Measurements from ENCODE around the gene DBNDD1.
"Not testable (repeated sequence)": the region's sequence is repeated elsewhere in the genome, so short reads cannot be mapped to it uniquely, and the experiment has no call there.

DBNDD1 gene, protein sequence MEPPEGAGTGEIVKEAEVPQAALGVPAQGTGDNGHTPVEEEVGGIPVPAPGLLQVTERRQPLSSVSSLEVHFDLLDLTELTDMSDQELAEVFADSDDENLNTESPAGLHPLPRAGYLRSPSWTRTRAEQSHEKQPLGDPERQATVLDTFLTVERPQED

DNA sequence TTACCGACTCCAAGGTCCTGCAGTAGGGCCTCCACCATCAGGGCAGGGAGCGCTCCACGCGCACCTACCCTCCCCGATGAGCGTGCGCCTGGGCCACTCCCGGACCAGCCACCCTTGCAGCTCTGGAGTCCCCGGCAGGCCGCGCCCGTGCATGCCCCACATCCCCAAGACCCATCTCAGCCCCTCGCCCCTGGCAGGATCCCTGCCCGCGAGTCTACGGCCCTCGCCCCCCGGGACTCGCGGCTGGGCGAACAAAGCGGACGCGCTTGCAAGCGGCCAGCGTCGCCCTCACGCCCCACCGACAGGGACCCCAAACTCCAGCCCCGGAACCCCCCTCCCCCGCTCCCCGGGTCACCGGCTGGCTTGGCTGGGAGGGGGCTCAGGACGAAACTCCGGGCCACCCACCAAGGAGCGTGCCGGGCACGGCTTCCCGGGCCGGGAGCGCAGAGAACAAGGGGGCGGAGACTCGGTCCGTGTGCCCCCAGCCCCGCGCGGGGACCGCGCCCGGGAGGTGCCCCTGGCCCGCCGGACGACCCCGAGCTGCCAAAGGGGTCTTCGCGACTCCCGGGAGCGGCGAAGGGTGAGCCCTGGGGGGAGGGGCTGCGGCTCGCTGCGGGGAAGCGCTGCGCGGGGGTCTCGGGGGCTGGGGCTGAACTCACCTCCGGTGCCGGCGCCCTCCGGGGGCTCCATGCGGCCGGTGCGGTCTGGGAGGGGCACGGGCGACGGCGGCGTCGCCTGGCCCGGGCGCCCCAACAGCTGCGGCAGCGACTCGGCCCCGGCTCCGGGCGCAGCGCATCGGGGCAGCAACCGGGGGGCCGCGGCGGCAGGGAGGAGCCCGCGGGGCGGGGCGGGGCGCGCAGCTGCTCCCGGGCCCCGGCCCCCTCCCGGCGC, at the start of gene DBNDD1:
Gene DBNDD1 (minus strand): TSS at position 805 of the 891 bp plus-strand sequence. CDS start 115 bp downstream, at position 690.
- no peak for DNase-seq (ENCODE audit: low read depth)

DNA sequence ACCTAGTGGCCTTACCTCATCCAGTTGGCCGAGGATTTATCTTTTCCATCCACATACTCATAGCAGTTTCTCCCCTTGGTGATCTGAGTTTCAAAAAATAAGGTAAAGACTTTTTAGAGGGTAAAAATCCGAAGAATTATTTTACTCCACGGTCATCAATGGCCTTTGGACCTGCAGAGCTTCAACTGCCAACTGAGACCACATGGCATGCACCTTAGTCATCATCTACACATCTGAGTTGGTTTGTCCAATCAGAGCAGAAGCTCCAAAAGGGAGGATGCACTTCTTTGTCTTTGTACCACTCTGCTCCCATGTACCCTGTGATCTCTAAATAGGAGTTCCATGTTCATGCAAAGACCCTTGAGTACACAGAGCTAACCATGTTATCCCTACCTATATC, 42.2 kb upstream of the DBNDD1 start:
- DNase-seq (ENCODE audit: low read depth): no peak

DNA sequence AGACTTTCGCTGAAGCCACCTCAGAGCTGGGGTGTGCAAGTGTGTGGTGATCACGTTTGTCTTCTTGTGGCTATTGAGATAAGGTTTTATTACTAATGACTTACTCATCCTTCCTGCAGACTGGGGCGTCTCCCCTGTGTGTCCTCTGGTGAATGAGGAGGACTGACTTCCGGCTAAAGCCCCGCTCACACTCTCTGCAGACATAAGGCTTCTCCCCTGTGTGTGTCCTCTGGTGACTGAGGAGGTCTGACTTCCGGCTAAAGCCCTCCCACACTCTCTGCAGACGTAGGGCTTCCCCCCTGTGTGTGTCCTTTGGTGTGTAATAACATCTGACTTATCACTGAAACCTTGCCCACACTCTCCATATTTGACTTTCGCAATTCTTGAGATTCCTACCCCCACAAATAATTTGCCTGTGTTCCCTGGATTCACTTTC, 38.5 kb upstream of the DBNDD1 start:
- DNase-seq (ENCODE audit: low read depth): no peak

DNA sequence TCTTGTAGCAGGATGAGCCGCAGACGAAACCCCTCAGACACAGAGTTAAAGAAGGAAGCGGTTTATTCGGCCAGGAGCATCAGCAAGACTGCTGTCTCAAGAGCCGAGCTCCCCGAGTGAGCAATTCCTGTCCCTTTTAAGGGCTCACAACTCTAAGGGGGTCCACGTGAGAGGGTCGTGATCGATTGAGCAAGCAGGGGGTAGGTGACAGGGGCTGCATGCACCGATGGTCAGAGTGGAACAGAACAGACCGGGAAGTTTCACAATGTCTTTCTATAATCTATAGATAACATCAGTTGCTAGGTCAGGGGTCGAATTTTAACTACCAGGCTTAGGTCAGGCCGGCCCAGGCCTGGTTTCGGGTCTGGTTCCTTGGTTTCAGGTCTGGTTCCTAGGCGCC, 37.3 kb upstream of the DBNDD1 start:
- not testable (repeated sequence) for DNase-seq (ENCODE audit: low read depth)

DNA sequence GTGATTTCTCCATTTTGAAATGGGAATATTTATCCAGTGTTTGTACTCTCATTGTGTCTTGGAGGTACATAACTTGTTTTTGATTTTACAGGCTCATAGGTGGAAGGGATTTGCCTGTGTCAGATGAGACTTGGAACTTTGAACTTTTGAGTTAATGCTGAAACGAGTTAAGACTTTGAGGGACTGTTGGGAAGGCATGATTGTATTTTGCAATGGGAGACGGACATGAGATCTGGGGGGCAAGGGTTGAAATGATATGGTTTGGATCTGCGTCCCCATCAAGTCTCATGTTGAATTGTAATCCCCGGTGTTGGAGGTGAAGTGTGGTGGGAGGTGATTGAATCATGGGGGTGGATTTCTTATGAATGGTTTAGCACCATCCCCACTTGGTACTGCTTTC, 36.1 kb upstream of the DBNDD1 start:
- DNase-seq (ENCODE audit: low read depth): no peak

DNA sequence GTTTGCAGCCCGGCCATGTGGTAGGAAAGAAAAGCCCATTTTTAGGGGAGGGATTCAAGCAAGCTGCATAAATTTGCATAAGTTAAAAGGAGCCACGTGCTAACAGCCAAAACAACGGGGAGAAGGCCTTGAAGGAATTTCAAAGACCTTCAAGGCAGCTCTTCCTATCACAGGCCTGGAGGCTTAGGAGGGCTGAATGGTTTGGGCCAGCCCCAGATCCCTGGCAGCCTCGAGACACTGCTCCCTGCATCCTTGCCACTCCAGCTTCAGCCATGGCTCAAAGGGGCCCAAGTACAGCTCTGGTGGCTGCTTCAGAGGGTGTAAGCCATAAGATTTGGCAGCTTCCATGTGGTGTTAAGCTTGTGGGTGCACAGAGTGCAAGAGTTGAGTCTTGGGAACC, 35.3 kb upstream of the DBNDD1 start:
- DNase-seq (ENCODE audit: low read depth): no peak

DNA sequence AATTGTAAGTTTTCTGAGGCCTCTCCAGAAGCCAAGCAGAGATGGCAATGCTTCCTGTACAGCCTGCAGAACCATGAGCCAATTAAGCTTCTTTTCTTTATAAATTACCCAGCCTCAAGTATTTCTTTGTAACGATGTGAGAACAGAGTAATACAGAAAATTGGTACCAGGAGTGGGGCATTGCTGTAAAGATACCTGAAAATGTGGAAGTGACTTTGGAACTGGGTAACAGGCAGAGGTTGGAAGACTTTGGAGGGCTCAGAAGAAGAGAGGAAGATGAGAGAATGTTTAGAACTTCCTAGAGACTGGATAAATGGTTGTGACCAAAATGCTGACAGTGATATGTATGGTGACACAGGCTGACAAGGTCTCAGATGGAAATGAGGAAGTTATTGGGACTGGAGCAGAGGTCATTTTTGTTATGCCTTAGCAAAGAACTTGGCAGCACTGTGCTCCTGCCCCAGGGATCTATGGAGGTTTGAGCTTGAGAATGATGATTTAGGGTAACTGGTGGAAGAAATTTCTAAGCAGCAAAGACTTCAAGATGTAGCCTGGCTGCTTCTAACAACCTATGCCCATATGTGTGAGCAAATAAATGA, 34.7 kb upstream of the DBNDD1 start:
- DNase-seq (ENCODE audit: low read depth): no peak

DNA sequence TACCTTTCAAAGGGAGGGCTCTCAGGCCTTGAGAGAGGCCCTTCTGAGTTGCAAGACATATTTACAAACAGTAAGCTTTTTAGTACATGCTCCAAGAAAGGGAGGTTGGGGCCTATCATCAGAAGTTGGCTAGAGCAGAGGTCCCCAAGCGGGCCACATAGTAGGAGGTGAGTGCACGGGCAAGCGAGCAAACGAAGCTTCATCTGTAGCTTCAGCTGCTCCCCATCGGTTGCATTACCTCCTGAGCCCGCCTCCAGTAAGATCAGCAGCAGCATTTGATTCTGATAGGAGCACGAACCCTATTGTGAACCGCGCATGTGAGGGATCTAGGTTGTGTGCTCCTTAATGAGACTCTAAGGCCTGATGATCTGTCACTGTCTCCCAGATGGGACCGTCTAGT, 31.7 kb upstream of the DBNDD1 start:
- DNase-seq (ENCODE audit: low read depth): no peak

DNA sequence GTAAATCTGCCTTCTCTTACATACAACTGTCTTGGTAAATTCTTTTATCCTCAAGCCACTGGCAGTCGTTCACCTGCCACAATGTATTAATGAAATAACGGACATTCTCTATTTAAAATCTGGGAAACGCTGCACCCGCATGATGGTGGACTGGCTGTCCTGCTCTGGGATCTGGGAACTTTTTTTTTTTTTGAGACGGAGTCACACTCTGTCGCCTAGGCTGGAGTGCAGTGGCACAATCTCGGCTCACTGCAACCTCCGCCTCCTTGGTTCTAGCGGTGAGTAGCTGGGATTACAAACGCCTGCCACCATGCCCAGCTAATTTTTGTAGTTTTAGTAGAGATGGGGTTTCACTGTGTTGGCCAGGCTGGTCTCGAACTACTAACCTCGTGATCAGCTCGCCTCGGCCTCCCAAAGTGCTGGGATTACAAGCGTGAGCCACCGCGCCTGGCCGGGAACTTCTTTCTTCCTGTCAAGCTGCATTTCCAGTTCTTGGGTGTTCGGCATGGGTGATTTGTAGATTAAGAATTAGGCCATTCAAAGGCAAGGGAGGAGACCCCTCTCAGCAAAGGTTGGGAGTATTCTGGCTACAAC, 29.6 kb upstream of the DBNDD1 start:
- DNase-seq (ENCODE audit: low read depth): no peak

DNA sequence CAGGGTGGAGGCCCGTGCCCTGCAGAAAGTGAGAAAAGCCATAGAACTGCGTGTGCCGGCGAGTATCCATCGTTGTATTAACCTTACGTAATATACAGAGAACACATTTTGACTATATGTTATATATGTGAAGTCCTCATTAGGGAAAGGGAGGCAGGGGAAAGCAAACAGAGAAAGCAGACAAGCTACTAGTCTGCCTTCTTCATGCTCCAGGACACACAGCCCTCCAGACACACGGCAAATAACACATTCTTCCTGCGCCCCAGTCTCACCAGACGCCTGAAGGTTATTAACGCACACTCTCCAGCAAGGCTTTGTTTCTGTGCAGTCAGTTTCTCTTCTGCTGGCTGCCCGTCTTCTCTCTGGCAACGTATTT, 29.1 kb upstream of the DBNDD1 start:
- no peak for DNase-seq (ENCODE audit: low read depth)

DNA sequence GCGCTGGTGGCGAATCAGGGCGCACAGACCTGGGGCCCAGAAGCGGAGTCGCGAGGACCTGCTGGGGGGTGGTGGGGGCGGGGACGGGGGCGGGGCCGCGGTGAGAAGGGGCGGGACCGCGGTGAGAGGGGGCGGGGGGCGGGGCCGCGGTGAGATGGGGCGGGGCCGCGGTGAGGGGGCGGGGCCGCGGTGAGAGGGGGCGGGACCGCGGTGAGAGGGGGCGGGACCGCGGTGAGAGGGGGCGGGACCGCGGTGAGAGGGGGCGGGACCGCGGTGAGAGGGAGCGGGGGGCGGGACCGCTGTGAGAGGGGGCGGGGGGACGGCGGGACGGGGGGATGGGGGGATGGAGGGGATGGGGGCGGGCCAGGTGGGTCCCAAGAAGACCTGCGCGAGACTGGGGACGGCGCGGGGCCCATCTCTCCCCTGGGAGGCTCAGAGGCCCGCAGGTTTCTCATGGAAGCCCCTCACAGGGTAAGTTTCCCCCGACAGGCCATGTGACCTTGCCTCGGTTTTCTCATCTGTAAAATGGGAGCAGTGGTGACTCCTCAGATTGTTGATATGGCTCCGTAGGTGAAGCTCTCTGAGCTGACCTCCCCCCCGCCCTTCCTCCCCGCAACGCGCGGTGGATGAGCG, 28.6 kb upstream of the DBNDD1 start:
- DNase-seq (ENCODE audit: low read depth): no peak

DNA sequence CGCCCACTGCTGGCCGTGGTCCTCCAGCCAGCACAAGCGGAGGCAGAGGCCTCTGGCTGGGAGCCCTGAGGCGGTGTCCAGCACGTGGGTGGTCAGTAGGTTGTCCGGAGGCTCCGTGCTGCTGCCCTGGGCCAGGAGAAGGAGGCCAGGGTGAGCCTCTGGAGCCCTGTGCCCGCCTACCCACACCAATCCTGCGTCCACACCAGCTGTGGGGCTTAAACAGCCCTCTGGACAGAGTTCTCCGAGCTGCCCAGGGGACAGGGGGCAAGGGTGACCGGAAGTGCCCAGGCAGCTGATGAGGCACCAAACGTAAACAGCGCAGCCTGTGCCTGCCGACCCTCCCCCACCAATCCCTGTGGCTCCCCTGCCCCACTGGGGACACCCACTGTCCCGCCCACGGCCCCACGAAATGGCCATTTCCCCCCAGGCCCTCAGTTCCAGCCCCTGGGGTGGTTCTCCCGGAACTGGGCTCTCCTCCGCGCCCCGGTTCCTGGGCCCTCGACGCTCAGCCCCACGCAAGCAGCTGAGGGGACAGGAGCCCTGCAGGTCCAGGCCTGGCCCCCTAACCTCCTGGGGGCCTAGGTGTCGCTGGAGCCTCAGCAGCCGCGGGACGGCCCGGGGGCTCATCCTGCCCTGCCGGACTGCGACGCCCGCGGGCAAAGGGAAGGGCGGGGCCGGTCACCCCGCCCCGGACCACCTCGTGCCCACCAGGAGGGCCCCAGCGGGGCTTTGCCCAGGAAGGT, 27.9 kb upstream of the DBNDD1 start:
- no peak for DNase-seq (ENCODE audit: low read depth)

DNA sequence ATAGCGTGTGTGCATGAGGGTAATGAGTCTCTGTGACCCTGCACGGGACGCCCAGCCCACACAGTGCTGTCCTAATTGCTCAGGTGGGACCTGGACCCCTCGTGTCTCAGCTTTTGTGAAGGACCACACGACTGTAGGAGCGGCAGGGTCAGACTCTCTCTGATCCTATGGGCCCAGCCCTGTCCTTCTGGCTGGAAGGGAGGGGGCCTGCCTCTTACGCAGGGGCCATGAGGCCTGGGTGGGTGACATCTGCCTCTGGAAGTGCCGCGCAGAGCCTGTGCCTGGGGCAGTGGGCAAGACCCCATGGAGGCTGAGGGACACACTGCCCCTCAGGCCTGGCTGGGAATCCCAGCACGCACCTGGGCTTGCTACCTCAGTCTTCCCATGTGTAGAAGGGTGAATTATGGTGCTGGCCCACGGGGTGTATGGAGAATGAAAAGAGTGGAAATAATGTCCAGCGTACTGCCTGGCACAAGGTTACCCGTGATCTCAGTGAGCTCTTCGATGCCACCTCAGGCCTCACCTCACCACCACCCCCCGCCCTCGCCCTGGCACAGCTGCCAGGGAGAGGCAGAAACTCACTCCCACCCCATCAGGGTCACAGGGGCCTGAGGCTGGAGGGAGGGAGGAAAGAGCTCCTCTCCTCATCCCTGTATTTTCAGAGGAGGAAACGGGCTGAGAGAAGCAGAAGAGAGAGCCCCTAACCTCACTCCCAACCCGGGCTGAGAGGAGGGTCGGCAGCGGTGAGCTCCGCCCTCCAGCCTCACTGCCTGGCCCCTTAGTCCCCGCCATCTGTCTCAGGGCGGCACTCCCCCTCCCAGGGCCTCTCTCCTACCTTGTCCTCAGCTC, 27.1 kb upstream of the DBNDD1 start:
- DNase-seq (ENCODE audit: low read depth): no peak

DNA sequence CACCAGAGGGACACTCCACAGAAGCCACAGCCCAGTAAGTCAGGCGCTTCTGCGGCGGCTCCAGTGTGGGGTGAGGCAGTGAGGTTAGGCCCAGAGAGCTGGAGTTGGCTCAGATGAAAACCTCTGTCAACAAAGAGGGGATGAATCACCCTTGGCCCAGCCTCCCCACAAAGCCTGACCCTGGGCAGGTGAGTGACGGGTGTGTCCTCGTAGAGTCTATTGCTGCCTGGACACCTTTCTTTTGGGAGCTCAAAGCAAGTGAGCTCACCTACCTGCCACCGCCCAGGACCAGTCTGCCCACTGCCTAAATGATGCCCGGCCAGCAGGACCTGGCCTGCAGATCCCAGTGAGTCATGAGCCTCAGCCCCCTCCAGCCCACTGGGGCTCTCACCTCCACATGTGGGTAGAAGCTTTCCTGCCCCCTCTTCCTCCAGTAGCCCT, 24.9 kb upstream of the DBNDD1 start:
- DNase-seq (ENCODE audit: low read depth): no peak

DNA sequence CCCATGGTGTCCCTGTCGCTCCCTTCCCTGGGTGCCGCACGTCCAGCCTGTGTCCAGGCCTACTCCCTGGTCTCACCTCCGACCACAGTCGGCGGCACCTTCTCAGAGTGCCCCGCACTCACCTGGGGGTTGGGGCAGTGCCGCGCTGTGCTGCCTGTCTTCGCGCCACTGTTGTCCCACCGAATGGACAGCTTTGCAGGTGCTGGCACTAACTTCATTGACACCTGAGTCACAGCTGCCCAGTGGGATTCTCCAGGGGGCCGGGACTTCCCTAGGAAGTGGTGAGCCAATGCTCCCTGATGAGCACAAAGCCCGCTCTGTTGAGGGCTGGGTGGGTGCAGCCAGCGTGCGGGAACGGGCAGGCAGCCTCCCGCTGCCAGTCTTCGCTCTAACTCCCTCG, 24.3 kb upstream of the DBNDD1 start:
- DNase-seq (ENCODE audit: low read depth): no peak

DNA sequence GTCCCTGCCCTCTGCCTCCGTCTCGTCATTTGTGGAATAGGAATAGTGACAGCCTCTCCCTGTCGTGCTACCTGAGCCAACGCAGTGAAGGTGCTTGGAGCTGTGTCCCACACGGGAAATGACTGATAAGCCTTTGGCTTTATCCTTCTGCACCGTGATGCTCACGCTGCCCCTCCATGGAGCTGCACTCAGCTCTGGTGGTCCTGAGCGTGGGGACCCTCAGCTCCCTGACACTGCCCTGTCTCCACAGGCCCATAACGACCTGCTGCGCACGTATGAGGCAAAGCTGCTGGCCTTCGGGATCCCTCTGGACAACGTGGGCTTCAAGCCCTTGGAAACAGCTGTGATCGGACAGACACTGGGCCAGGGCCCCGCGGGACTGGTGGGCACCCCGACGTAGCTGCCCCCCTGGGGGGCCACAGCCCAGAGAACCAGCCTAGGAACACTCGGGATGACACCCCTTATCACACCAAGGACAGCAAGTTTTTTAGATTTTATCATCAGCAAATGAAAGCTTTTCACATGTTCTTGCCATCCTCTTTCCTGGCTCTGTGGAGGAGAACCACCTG, 23.8 kb upstream of the DBNDD1 start:
- no peak for DNase-seq (ENCODE audit: low read depth)

DNA sequence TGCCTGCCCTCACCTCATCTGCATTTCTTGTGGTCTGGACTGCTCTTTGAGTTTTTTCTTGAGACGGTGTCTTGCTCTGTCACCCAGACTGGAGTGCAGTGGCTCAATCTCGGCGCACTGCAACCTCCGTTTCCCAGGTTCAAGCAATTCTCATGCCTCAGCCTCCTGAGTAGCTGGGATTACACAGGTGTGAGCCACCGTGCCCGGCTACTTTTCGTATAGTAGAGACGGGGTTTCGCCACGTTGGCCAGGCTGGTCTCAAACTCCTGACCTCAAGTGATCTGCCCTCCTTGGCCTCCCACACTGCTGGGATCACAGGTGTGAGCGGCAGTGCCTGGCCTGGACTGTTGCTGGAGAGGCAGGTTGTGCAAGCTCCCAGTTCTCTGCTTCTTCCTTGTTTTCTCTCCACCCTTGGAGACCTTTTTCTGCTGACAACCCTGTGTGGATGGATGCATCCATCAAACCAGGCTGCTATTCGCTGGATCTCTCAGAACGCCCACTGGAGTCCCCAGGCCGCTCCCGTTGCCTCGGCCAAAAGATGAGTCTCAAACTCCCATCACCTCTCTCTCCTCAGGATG, 22.7 kb upstream of the DBNDD1 start:
- no peak for DNase-seq (ENCODE audit: low read depth)

DNA sequence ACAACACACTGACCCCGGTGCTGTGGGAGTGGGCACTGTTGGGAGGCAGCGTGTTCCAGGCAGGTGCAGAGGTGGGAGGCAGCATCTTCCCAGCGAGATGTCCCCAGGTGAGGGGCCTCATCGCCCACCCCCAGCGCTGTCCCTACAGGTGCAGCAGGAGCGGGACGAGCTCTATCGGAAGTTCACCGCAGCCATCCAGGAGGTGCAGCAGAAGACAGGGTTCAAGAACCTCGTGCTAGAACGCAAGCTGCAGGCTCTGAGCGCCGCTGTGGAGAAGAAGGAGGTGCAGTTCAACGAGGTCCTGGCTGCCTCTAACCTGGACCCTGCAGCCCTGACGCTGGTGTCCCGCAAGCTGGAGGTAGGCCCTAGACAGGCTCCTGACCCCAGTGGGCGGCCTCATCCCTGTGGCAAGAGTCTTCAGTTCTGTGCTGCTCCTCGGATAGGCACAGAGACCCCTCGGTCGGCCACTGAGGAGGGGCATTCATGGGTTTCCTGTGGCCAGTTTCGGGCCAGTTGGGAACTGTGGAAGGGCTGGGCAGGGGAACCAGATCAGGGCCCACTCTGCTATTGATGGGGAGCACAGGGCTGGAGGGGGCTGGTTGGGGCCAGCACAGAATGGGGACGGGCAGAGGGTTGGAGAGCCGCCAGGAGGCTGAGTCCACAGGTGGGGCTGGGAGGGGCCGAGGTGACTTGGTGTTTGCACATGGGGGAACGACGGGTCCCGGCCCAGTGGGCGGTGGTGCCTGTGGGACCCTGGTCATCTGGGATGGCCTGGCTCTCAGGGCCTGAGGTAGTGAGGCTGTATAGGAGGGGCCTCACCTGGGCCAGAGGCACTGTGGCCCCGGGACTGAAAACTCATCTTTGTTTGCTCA, 21.1 kb upstream of the DBNDD1 start:
- no peak for DNase-seq (ENCODE audit: low read depth)

DNA sequence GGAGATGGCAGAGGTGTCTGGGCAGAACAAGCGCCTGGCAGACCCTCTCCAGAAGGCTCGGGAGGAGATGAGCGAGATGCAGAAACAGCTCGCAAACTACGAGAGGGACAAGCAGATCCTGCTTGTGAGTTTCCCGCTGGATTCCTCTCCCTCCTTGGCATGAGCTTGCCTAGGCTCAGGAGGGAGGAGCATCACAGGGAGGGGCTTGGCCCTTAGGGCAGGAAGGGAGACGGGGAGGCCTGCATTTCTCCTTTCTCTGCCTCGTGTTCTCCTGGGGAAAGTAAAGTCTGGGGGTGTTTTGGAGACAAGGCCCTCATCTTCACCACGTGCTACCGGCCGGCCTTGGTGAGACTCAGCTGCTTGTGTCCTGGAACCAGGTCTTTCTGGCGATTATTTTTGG, 18.0 kb upstream of the DBNDD1 start:
- DNase-seq (ENCODE audit: low read depth): no peak
